NCI-H82 (cell line): ENCODE measurements around the gene EPDR1.
"Not testable (repeated sequence)": the region's sequence is repeated elsewhere in the genome, so short reads cannot be mapped to it uniquely, and the experiment has no call there.

ENCODE experiments used
- DNase-seq: peaks from one replicate; lab custom pipeline; 2025; lab: John Stamatoyannopoulos, UW

The EPDR1 gene

DNA sequence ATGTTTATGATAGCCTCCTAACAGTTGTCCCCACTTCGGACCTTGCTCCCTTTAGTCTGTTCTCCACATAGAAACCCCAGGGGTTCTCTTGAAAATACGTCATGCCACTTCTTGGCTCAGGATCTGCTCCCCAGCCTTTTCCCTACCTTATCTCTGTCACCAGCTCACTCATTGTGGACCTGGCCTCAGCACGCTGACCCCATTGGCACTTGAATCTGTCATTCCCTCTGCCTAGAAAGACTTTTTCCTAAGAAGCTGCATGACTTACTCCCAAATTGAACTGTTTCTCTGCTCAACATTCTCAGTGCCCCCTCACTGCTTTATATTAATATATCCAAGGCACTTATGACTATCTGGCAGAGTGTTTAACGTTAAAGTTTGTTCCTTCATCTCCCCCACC is 8.4 kb downstream of the EPDR1 start:
- DNase-seq = no peak

DNA sequence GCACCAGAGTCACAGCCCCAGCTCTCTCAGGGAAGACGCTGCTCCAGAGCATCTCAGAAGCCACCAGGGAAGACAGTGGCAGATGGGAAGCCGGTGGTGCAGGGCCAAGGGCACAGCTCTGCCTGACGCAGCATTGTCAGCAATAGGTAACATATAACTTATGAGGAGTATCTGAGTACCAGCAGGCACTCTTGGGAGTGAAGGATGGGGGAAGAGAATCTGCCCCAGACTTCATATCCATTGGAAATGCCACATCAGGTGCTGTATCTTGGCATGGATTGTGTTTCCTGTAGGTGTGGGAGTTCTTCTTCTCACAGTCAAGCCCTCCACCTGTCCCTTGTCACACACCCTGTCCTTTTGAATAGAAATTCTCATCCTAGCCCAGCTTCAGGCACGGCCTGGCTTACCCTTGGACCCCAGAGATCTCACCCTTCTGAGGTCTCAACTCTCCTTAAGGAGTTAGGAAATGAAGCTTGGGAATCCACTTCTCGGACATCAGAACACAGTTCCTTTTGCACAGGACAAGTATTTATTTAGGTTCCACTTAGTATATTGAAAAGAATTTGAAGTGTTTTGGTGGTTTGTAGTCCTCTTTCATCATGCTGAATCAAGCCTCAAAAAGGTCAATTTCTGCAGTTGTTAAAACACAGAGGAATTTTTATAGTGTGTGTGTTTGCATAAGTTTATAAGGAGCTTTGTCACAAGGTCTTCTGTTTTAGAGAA is 9.9 kb downstream of the EPDR1 start:
- DNase-seq = no peak

DNA sequence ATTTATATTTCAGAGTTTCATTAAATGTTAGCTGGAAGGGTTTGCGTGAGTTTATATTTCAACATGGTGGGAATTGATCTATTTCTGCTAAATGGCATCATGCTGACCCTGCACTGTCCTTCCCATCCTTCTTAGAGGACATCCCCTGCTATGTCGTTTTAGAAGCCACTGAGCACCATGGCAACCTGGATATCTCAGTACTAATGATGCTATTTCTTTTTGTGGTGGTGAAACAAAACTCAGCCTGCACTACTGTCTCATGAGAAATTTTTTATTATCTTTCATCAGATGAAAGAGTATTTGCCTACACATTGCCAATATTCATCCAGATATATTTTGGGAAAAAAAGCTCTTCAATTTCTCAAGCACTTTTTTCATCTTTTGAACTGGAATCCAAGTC is 12.1 kb downstream of the EPDR1 start:
- DNase-seq = no peak

DNA sequence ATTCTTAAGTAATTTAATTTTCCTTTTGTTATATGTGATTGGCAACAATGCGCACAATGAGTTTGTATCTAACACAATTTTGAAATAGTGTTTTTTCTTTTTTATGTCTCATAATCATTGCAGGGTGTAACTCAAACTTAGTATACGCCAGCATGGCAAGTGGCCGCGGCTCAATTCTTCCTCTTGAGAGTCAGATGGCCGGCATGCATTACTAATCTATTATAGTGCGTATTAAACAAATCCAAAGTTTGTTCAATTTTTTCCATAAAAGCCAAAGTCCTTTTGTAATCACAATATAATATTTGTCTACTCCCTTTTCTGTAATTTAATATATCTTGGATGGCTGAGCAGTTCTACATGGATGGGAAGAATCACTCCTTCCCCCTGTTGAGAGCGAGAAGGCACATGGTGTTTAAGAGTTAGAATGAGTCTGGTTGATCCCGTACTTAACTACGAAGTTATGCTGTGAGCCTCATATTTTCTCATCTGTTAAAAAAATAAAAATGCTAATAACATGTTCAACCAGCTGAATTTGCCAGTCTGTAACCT is 12.7 kb downstream of the EPDR1 start:
- no peak for DNase-seq

DNA sequence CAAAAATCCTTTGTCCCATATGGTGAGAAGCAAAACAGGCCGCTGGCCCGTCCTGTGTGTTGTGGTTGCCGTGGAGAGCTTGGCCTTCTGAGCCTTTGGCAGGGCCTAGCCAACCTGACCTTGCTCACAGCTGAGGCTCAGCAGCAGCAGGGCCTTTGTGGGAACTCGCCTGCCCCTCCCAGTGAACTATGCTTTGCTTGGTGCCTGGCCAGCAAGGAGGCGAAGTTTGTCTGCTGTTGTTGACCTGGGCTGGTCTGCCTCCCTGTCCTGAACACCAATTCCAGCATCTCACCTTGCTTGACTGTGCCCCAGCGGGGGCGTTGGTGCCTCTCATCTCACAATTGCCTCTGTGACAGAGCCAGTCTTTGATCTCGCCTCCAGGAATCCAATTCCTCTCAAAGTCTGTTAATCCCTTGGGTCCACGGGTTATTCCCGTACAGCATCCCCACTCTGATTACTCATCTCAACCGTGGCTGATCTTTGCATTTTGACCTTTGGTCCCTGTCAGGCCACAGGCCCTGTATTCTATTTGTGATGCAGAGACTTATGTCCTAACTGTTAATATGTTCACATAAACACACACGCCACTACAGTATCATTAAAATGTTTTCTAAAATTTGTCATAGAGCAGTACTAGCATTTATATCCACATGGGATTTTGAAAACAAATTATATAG is 22.6 kb downstream of the EPDR1 start:
- peak; percentile 48 for DNase-seq

DNA sequence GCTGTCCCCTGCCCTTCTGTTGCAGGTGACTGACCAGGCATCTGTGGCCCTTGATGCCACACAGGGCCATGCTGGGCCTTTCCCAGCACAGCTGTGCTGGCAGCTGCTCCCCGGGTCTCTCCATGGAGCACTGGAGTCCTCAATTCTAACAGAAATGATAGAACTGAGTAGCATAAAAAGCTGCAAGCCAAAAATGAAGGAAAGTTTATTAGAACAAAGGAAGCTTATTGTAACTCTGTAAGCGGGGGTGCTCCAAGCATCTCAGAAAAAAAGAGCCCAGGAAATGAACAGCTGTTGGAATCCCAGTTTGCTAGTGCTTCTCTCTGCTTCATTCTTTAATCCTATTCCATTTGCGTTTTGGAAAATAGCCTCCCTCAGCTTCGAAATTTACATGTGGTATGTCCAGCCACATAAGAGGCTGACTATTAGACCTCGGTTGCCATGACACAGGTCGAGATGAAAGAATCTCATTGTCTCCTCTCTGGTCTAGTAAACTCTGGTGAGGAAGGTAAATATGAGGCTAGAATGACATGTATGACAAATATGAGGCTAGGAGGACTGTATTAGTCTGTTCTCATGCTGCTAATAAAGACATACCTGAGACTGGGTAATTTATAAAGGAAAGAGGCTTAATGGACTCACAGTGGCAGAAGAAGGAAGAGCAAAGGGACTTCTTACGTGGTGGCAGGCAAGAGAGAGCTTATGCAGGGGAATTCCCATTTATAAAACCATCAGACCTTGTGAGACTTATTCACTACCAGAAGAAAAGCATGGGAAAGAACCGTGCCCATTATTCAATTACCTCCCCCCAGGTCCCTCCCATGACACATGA is 23.7 kb downstream of the EPDR1 start:
- peak; percentile 15 for DNase-seq

DNA sequence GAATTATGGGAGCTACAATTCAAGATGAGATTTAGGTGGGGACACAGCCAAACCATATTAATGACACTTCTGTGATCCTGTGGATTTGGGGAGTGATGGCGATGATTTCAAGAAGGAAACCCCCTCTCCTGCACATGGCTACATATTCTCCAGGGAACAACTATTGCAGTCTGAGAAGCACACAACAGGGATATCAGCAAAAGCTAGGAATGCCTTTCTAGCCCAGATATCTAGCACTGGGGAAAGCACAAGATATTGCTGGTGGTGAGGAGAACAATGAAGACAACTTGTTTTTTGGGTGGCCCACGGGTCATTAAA is 24.3 kb downstream of the EPDR1 start:
- DNase-seq = no peak

DNA sequence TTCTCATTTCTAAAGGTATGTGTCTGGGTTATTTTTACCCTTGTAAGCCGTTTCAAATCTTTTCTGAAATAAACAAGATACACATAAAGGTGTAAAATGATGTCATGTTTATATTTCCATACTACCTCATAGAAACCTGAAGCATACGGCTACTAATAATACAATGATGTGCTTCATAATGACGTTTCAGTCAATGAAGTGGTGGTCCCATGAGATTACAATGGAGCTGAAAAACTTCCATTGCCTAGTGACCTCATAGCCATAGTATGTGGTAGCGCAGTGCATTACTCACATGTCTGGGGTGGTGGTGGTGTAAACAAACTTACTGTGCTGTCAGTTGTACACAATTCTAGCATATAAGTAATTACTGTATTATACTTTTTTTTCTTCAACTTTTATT is 24.9 kb downstream of the EPDR1 start:
- no peak for DNase-seq

DNA sequence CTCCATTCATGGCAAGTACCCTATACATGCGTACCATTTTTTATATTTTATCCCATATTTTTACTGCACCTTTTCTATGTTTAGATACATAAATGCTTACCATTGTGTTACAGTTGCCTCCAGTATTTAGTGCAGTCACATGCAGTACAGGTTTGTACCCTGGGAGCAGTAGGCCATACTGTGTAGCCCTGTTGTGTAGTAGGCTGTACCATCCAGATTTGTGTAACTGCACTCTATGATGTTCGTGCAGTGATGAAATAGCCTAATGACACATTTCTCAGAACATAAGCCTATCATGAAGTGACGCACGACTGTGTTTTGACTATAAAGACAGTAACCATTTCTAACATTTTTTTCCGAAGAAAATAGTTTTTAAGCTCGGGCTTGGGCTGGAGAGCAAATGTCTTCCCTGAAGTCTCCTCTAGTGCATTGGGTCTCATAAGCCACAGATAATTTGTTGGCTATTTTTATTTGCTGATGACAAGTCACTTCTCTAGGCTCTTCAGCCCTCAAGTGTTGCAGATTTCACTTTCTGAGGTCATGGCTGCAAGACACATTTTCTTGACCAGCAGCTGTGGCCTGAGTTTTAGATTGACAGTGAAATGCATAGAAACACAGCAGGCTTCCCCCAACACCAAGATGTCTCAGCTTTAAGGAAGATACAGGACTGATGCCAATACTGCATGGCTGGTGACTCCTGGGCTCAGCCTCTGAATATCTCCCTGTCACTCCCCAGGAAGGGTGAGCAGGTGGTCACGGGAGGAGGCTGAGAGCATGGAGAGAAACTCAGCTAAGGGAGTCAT is 26.9 kb downstream of the EPDR1 start:
- no peak for DNase-seq

DNA sequence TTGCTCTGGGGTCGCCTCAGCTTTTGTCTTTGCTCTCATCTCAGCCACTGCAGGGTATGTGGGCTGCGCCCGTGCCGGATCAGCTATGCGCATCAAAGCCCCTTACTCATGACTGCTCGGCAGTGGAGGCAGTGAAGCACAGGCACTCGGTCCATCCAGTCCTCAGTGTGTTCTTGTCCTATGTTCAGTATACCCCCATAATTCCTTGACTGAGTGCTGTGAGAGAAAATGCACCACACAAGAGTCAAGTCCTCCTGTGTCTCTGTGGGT is 27.4 kb downstream of the EPDR1 start:
- no peak for DNase-seq

DNA sequence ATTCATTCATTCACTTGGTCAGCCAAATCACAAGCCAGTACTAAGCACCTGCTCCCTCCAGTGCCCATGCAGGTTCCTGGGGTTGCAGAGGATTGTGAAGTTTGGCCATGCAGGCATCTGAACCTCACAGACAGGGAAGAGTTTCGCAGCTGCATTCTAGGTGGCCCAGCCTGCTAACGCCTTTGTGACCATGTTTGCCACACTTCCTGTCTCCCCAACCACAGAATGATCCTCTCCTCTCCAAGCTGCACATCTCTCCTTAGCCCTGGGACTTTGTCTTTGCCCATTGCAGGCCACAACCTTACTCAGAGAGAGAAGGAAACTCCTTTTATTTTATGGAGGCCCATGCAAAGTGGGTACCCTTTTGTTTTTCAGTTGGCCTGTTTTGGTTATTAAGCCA is 31.8 kb downstream of the EPDR1 start:
- no peak for DNase-seq

DNA sequence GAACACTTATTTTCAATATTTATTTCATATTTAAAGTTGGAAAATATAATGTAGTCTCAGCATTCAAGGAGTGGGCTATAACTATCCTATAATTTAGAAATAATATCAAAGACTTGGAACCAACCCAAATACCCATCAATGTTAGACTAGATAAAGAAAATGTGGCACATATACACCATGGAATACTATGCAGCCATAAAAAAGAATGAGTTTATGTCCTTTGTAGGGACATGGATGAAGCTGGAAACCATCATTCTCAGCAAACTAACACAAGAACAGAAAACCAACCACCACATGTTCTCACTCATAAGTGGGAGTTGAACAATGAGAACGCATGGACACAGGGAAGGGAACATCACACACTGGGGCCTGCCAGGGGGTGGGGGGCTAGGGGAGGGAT is 33.8 kb downstream of the EPDR1 start:
- DNase-seq = not testable (repeated sequence)

DNA sequence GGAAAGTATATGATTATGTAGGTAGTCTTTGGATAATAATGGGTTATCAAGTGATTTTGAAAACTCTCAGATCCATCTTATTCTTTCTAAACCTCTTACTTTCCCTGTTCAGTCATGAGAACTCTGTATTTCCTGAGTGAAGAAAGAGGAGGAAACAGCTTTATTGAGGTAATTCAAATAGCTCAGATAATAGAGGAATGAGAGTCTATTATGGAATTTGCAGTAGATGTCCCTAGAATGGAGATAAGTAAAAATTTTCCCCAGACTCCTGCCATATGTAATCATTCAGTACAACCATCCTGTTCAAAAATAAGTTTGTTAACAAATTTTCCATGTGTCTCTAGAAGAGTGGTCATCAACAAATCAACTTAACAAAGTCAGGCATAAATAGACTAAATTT is 36.4 kb downstream of the EPDR1 start:
- no peak for DNase-seq

DNA sequence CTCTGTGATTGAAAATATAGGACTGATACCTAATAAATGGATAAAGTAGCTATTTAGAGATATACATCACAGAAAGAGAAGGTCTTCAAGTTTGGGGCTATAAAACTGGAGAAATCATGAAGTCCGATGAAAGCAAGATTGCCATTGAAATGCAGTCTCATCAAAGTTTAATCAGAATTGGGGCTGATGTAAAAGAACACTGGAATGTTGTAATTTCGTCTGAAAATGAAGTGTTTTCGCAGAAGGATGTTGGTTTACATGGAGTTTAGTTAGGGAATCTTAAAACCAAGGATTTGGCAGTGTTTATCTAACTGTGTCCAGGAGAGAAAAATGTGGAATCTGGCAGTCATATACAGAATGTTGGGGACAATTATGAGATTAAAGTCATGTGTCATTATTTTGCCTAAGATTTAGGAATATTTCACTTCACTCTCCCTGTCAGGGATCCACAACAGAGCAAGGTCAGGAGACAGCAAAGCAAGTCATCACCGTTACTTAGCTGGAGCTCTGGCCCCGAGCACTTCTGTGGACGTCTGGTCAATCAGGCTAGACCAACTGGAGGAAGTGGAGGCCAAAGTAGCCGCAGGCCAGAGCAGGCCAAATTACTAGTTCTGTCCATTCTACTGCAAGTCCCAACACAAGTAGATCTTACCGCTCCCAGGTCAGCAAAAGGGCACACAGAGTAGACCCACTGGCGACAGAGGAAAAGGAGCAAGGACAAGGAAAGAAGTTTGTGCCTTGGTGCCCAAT is 37.0 kb downstream of the EPDR1 start:
- no peak for DNase-seq

DNA sequence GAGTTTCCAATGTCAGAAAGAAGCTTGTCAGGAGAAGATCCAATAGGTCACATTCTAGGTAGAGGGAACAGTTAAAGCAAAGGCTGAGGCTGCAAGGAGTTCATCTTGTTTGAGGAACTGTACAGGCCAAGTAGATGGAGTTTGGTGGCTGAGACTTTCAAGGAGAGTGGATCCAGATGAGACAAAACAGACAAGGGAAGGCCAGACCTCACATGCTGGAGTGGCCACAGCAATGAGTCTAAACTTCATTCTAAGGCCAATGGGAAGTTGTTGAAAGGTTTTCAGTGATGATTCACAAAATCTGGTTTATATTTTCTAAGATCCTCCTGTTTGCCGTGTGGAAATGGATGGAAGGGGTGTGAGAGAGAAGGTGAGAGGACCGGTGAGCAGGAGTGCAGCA is 40.0 kb downstream of the EPDR1 start:
- DNase-seq = no peak

DNA sequence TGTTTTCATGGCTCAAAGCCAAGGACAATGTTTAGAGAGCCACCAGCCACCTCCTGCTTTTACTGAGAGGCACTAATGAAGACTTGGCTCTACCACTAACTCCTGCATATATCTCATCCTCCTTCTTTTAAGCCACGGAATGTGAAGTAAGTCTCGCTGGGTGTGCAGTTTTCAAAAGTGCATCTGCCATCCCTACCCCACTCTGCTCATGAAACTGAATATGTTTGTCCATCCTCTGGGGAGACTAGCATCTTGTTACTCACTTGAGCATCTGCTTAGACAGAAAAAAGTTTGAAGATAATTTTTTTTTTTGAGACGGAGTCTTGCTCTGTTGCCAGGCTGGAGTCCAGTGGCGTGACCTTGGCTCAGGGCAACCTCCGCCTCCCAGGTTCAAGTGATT is 40.8 kb downstream of the EPDR1 start:
- DNase-seq = no peak

DNA sequence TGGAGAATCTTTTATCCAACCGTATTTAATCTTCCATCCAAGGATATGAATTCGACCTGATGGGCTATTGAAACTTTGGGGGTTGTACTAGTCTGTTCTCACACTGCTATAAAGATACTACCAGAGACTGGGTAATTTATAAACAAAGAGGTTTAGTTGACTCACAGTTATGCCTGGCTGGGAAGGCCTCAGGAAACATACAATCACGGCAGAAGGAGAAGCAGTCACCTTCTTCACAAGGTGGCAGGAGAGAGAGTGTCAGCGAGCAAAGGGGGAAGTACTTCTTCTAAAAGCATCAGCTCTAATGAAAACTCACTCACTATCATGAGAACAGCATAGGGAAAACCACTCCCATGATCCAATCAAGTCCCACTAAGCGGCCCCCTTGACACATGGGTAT is 43.8 kb downstream of the EPDR1 start:
- no peak for DNase-seq

DNA sequence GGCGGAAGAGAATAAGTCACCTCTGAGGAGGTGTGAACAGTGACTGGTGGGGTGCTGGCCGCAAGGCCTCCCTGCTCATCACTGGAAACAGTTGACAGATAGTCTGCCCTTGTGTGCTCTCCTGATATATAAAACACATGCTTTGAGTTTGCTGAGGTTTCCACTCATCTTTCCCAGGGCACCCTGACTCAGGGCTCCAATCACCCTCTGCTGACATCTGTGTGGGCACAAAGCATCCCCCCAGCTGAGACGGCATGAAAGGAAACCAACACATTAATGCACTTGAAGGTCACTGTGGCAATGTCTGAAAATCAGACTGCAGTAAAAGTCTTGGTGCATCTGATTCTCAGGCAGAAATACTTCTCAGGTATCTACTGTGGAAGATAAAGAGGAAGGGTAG is 49.8 kb downstream of the EPDR1 start:
- DNase-seq = no peak

DNA sequence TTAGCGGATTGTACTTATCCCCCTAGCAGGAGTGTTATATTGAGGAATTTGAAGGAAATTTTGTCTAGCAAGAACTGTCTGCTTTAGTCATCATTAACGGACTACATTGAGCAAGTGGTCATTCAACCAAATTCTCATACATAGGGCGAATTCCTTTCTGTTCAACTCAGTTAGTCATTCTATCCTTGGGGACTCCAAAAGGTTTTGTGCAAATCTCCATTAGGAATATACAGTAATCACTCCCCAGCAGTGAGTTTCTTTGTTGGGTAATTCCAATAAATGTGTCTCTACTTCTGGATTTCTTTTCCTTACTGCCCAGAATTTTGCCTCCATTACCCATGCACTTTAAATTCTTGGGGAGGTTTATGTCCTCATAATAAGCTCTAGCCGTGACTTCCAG is 51.1 kb downstream of the EPDR1 start:
- DNase-seq = no peak

DNA sequence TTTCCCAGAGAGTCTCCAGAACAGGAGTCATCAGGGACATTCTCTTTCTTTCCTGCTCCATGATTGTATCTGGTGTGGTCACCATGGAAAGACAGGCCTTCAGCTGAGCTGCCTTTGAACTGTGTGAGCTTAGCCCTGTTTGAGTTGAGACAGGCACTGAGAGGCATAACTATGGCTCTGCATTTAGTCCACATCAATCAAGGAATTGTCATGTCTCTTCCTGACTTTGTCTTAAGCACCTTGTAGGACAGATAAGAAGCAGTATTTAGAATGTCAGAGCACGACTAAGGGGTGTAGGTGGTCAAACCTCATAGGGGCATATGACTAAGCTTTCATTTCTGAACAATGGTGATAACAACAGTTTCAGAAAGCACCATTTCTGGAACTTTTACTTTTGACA is 53.5 kb downstream of the EPDR1 start:
- DNase-seq = no peak

DNA sequence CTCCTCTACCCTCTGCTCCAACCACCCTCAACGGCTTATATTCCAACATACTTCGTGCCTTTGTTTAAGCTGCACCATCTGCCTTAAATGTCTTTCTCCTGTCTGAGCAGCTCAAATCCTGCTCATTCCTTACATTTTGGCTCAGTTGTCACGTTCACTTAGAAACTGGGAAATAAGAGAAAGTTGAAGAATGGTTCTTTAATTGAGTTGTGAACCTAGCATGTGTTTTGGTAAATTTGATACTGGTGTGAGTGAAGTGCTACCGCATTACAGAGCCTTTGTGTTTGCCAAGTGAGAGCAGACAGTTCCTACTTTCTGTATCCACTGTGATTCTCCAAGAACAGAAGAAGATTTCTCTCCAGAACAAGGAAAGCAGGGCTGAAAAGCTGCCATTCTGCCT is 54.3 kb downstream of the EPDR1 start:
- DNase-seq = peak; percentile 55

DNA sequence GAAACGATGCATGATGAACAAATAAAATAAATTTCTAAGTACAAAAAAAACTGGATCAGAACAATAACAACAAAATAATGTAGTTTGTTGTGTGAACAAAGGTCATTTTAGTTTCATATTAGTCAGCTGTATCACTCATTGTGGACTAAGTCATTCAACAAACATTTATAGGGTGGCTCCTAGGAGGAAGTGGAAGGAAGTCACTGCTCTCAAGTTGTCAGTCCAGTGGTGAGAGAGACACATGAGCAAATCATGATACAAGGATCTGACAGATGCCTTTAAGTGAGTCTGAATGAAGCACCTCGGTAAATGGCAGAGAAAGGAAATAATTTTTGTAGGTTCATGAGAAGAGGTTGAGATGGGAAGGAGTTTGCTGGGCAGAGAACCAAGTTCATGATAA is 56.8 kb downstream of the EPDR1 start:
- no peak for DNase-seq
